DOHH2 (cell line): ENCODE results near the gene HEBP2.

Experiments used
- EZH2phosphoT487 ChIP-seq: fragments of 200-600 bp; sonication (generic); IDR thresholded peaks from 2 replicates; pipeline ENCODE4 v1.6.1; 2017; ENCODE audit warnings: borderline replicate concordance, mild to moderate bottlenecking, antibody characterized with exemption, low read length, moderate library complexity, mixed read lengths
- TF ChIP-seq, protein P1 (sequence below): fragments of 200-600 bp; sonication (generic); IDR thresholded peaks from one replicate; pipeline ENCODE4 v1.5.1; 2014; ENCODE audit warnings: antibody characterized with exemption, mild to moderate bottlenecking, low read depth, low read length; ENCODE audit not compliant: poor library complexity, severe bottlenecking

DNA sequence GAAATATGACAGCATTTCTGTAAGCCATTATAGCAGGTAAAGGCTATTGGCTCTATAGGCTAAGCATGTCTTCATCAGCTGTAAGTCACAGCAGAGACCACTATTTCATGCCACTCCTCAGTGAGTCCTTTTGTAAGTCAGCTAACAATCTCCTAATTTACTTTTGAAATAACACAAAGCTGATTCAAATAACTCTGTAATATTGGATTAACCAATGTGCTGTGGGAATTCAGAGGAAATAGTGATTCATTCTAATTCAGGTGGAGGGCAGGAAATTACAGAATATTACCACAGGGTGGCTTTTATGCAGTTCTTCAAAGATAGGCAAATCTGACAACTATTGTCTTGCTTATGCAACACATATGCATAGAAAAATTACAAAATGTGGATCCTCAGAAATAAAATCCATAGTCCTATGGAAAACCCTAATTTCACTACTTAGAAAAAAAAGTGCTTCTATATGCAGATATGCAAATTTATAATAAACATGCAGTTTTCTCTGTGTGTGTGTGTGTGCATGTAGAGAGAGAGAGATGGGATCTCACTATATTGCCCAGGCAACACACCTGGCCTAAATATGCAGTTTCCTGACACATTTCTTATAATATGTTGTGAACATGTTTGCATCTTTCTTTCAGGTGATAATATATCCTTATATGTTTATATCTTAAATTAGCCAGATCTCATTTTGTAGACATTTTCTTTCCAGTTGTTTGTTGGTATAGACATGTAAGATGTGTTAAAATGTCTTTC, 31.1 kb upstream of the HEBP2 start:
- TF ChIP-seq, protein P1, sequence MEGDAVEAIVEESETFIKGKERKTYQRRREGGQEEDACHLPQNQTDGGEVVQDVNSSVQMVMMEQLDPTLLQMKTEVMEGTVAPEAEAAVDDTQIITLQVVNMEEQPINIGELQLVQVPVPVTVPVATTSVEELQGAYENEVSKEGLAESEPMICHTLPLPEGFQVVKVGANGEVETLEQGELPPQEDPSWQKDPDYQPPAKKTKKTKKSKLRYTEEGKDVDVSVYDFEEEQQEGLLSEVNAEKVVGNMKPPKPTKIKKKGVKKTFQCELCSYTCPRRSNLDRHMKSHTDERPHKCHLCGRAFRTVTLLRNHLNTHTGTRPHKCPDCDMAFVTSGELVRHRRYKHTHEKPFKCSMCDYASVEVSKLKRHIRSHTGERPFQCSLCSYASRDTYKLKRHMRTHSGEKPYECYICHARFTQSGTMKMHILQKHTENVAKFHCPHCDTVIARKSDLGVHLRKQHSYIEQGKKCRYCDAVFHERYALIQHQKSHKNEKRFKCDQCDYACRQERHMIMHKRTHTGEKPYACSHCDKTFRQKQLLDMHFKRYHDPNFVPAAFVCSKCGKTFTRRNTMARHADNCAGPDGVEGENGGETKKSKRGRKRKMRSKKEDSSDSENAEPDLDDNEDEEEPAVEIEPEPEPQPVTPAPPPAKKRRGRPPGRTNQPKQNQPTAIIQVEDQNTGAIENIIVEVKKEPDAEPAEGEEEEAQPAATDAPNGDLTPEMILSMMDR: no peak
- TF ChIP-seq EZH2phosphoT487: no peak
